H9 (cell line): ENCODE results near the gene GLI2. TPM values are rescaled to one million over a fixed set of nuclear protein-coding genes. Genes with fewer than 3 reads are reported as not detected.

Experiments
- DNase-seq: peaks from one replicate; pipeline ENCODE4 v3.0.0-alpha.2; 2017
- H2AFZ ChIP-seq: one replicate; pipeline ENCODE4 v1.6.1; 2013; ENCODE audit warnings: mild to moderate bottlenecking, low read length, control low read depth, moderate library complexity
- H2AK5ac ChIP-seq: 2 replicates; pipeline ENCODE4 v1.6.1; 2013; ENCODE audit warnings: low read length, control low read depth, mixed read lengths; ENCODE audit not compliant: insufficient read length
- H2BK120ac ChIP-seq: one replicate; pipeline ENCODE4 v1.6.1; 2013; ENCODE audit warnings: low read depth, mild to moderate bottlenecking, low read length, control low read depth, inconsistent platforms; ENCODE audit not compliant: poor library complexity, severe bottlenecking
- H2BK12ac ChIP-seq: 2 replicates; pipeline ENCODE4 v1.6.1; 2013; ENCODE audit warnings: low read length, control low read depth, mixed read lengths, low read depth; ENCODE audit not compliant: insufficient read length
- H2BK15ac ChIP-seq: 2 replicates; pipeline ENCODE4 v1.6.1; 2013; ENCODE audit warnings: low read depth, low read length, control low read depth
- H2BK20ac ChIP-seq: one replicate; pipeline ENCODE4 v1.6.1; 2013; ENCODE audit warnings: low read depth, mild to moderate bottlenecking, low read length, control low read depth, inconsistent platforms; ENCODE audit not compliant: poor library complexity, severe bottlenecking
- H2BK5ac ChIP-seq: 2 replicates; pipeline ENCODE4 v1.6.1; 2013; ENCODE audit warnings: low read length, control low read depth, mixed read lengths; ENCODE audit not compliant: insufficient read length
- H3K14ac ChIP-seq: 2 replicates; pipeline ENCODE4 v1.6.1; 2013; ENCODE audit warnings: low read length, control low read depth; ENCODE audit not compliant: insufficient read depth
- H3K18ac ChIP-seq: 2 replicates; pipeline ENCODE4 v1.6.1; 2013; ENCODE audit warnings: low read depth, mild to moderate bottlenecking, mixed read lengths, low read length, control low read depth; ENCODE audit not compliant: insufficient read length
- H3K23ac ChIP-seq: 2 replicates; pipeline ENCODE4 v1.6.1; 2013; ENCODE audit warnings: low read length, control low read depth, mixed read lengths, low read depth; ENCODE audit not compliant: insufficient read length
- H3K23me2 ChIP-seq: 2 replicates; pipeline ENCODE4 v1.6.1; 2013; ENCODE audit warnings: low read depth, mild to moderate bottlenecking, mixed read lengths, low read length, control low read depth; ENCODE audit not compliant: insufficient read length, poor library complexity, severe bottlenecking
- H3K27ac ChIP-seq: 2 replicates; pipeline ENCODE4 v1.5.1; 2013; ENCODE audit warnings: low read length, control low read depth, mixed read lengths, low read depth; ENCODE audit not compliant: insufficient read length
- H3K27me3 ChIP-seq: 2 replicates; pipeline ENCODE4 v1.6.1; 2013; ENCODE audit warnings: low read length, control low read depth, inconsistent platforms; ENCODE audit not compliant: insufficient read depth
- H3K4ac ChIP-seq: 2 replicates; pipeline ENCODE4 v1.6.1; 2013; ENCODE audit warnings: low read depth, mild to moderate bottlenecking, control low read depth, inconsistent platforms, low read length, moderate library complexity
- H3K4me1 ChIP-seq: 2 replicates; pipeline ENCODE4 v1.6.1; 2013; ENCODE audit warnings: low read length, control low read depth, inconsistent platforms; ENCODE audit not compliant: insufficient read depth
- H3K4me2 ChIP-seq: 2 replicates; pipeline ENCODE4 v1.6.1; 2013; ENCODE audit warnings: low read length, control low read depth, mixed read lengths; ENCODE audit not compliant: insufficient read length, insufficient read depth
- H3K56ac ChIP-seq: 2 replicates; pipeline ENCODE4 v1.6.1; 2013; ENCODE audit warnings: low read depth, mild to moderate bottlenecking, mixed read lengths, low read length, control low read depth; ENCODE audit not compliant: insufficient read length
- H3K79me1 ChIP-seq: 2 replicates; pipeline ENCODE4 v1.6.1; 2013; ENCODE audit warnings: low read depth, mild to moderate bottlenecking, moderate library complexity, low read length, control low read depth, inconsistent platforms; ENCODE audit not compliant: insufficient read depth, poor library complexity, severe bottlenecking
- H3K79me2 ChIP-seq: 2 replicates; pipeline ENCODE4 v1.6.1; 2013; ENCODE audit warnings: low read length, control low read depth, inconsistent platforms; ENCODE audit not compliant: insufficient read depth
- H3K9ac ChIP-seq: 2 replicates; pipeline ENCODE4 v1.6.1; 2013; ENCODE audit warnings: low read length, control low read depth, mixed read lengths; ENCODE audit not compliant: insufficient read length; ENCODE audit errors: extremely low read depth
- H3K9me3 ChIP-seq: one replicate; pipeline ENCODE4 v1.6.1; 2013; ENCODE audit warnings: low read depth, low read length, inconsistent platforms; ENCODE audit not compliant: control insufficient read depth
- H3T11ph ChIP-seq: one replicate; pipeline ENCODE4 v1.6.1; 2013; ENCODE audit warnings: mild to moderate bottlenecking, low read length, control low read depth, inconsistent platforms
- H4K20me1 ChIP-seq: one replicate; pipeline ENCODE4 v1.6.1; 2013; ENCODE audit not compliant: control insufficient read depth, insufficient read length, insufficient read depth
- H4K5ac ChIP-seq: 2 replicates; pipeline ENCODE4 v1.6.1; 2013; ENCODE audit warnings: low read depth, mild to moderate bottlenecking, mixed read lengths, low read length, control low read depth; ENCODE audit not compliant: insufficient read length
- H4K8ac ChIP-seq: replicated peaks from 2 replicates; pipeline ENCODE4 v1.6.1; 2013; ENCODE audit warnings: low read length, control low read depth, mixed read lengths, low read depth; ENCODE audit not compliant: insufficient read length
- H4K91ac ChIP-seq: 2 replicates; pipeline ENCODE4 v1.6.1; 2013; ENCODE audit warnings: low read depth, mild to moderate bottlenecking, moderate library complexity, mixed read lengths, low read length, control low read depth; ENCODE audit not compliant: insufficient read length
- H3K27ac Mint-ChIP-seq, 3 experiments: 2 replicates in 2 of 3; 3 replicates in 1 of 3; pipeline ENCODE4 v1.8.0; 2020 to 2021; ENCODE audit warnings: mixed read lengths in 3 of 3, mild to moderate bottlenecking in 1 of 3, moderate library complexity in 1 of 3
- H3K27me3 Mint-ChIP-seq: 2 replicates; pipeline ENCODE4 v1.8.0; 2021; ENCODE audit warnings: low read depth, mild to moderate bottlenecking, moderate library complexity, mixed read lengths
- H3K36me3 Mint-ChIP-seq, 3 experiments: 2 replicates in 2 of 3; 3 replicates in 1 of 3; pipeline ENCODE4 v1.8.0; 2020 to 2021; ENCODE audit warnings: low read depth in 3 of 3, mixed read lengths in 3 of 3; ENCODE audit not compliant: insufficient read depth in 1 of 3
- H3K4me1 Mint-ChIP-seq, 2 experiments: 2 replicates each; pipeline ENCODE4 v1.8.0; 2020; ENCODE audit warnings: mixed read lengths in 2 of 2
- H3K4me3 Mint-ChIP-seq, 2 experiments: 2 replicates in 1 of 2; 3 replicates in 1 of 2; pipeline ENCODE4 v1.8.0; 2020 to 2021; ENCODE audit warnings: mild to moderate bottlenecking in 2 of 2, mixed read lengths in 2 of 2, moderate library complexity in 1 of 2
- H3K9me3 Mint-ChIP-seq, 2 experiments: 2 replicates in 1 of 2; 3 replicates in 1 of 2; pipeline ENCODE4 v1.8.0; 2020; ENCODE audit warnings: mild to moderate bottlenecking in 2 of 2, mixed read lengths in 2 of 2, moderate library complexity in 1 of 2
- total RNA-seq: library from RNA; stranded (reverse); gene quantifications from 2 replicates; pipeline ENCODE4 v1.2.1, GENCODE V29; 2021
- TF ChIP-seq, protein P1 (sequence below): fragments of 200-600 bp; sonication (generic); conservative IDR thresholded peaks from 3 replicates; pipeline ENCODE4 v1.8.0; 2021; ENCODE audit warnings: antibody characterized with exemption, mild to moderate bottlenecking

The GLI2 gene
- total RNA-seq, 1 experiment from 2014 or later, result 56.7 TPM

DNA sequence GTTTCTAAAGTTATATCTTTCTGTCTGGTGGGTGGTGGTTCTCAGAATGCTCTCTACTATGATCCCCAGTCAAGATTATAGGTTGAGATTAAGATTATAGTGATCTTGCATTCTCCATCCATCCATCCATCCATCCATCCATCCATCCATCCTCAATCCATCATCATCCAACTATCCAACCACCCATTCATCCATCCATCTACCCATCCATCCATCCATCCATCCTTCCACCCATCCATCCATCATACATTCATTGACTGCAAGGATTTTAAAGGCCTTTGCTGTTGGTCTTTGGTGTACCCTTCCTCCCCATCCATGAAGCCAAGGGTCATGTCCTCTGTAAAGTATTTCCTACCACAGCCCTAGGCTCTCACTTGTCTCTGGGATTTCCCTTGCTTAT lies 13.1 kb downstream of the GLI2 start:
- Histone ChIP-seq H2BK120ac (no peak overlapping the region), H3K27me3 (no peaks in the 10 kb centered on the region), H3K23me2 (no peaks in the 10 kb centered on the region), H3K18ac (no peak overlapping the region), H2BK15ac (no peak overlapping the region), H2AK5ac (no peak overlapping the region), H3K23ac (no peak overlapping the region), H4K8ac (no peak overlapping the region), H2BK12ac (no peak overlapping the region), H2BK20ac (no peak overlapping the region), H3K79me2 (peaks cover 47% of the 10 kb centered on the region; the same call in 1 of the 2 replicates), H3K79me1 (peaks cover 9% of the 10 kb centered on the region), H3K9me3 (no peaks in the 10 kb centered on the region), H3K56ac (no peak overlapping the region), H2BK5ac (no peak overlapping the region), H3K4ac (no peak overlapping the region), H4K91ac (no peak overlapping the region), H2AFZ (no peak overlapping the region), H3K4me2 (no peak overlapping the region), H3K14ac (no peak overlapping the region), H4K20me1 (no peaks in the 10 kb centered on the region), H4K5ac (no peak overlapping the region), H3K27ac (no peak overlapping the region), H3T11ph (no peak overlapping the region), H3K4me1 (peaks cover 11% of the 10 kb centered on the region), H3K9ac (no peak overlapping the region)
- Mint-ChIP-seq H3K36me3 (peaks cover 3 to 17% (median 8%) of the 10 kb centered on the region in 3 experiments; a peak in 4 of 7 replicates), H3K9me3 (no peaks in the 10 kb centered on the region), H3K4me3 (no peak overlapping the region), H3K27ac (no peak overlapping the region; a peak in 1 of 7 replicates), H3K4me1 (peaks cover 66 to 73% of the 10 kb centered on the region in 2 experiments), H3K27me3 (no peaks in the 10 kb centered on the region)
- TF ChIP-seq, protein P1, sequence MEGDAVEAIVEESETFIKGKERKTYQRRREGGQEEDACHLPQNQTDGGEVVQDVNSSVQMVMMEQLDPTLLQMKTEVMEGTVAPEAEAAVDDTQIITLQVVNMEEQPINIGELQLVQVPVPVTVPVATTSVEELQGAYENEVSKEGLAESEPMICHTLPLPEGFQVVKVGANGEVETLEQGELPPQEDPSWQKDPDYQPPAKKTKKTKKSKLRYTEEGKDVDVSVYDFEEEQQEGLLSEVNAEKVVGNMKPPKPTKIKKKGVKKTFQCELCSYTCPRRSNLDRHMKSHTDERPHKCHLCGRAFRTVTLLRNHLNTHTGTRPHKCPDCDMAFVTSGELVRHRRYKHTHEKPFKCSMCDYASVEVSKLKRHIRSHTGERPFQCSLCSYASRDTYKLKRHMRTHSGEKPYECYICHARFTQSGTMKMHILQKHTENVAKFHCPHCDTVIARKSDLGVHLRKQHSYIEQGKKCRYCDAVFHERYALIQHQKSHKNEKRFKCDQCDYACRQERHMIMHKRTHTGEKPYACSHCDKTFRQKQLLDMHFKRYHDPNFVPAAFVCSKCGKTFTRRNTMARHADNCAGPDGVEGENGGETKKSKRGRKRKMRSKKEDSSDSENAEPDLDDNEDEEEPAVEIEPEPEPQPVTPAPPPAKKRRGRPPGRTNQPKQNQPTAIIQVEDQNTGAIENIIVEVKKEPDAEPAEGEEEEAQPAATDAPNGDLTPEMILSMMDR, result no peak
- DNase-seq, result no peak
